ENCODE measurements around the gene HPSE2.
A peak's percentile ranks its signal among the peaks of the same experiment; 100 is the strongest.
"Not testable (repeated sequence)": the region's sequence is repeated elsewhere in the genome, so short reads cannot be mapped to it uniquely, and the experiment has no call there.

The HPSE2 gene

GRCh38 chr10:98915911-98916310 is 319.7 kb downstream of the HPSE2 start:
- no peak for DNase-seq

- no peak for DNase-seq
Measured at GRCh38 chr10:98910546-98910945, 325.1 kb downstream of the HPSE2 start.

GRCh38 chr10:98910048-98910447 is 325.6 kb downstream of the HPSE2 start:
- no peak for DNase-seq

DNA sequence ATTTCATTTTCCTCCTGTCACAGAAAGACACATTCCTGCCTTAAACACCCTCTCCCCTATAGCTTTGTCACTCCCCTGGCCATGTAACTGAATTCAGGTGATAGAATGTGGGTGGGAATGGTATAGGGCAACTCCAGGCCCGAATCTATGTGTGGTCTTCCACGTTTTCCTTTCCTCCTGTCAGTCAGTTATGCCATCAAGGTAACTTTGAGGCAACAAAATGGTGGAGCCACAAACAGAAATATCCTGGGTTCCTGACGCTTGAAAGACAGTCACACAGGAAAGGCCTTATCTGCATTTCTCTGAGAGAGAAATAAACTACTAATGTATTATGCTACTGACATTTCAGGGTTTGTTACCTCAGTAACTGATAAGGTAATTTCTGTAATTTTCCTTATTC is 326.8 kb downstream of the HPSE2 start:
- DNase-seq, result no peak

DNA sequence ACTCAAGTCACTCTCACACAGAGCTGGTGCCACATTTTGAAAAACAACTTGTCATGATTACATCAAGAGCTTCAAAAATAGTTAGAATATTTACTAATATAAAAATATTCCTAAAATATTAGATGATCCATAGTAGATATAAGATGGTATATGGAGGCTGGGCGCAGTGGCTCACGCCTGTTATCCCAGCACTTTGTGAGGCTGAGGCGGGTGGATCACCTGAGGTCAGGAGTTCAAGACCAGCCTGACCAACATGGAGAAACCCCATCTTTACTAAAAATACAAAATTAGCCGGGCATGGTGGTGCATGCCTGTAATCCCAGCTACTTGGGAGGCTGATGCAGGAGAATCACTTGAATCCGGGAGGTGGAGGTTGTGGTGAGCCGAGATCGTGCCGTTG is 327.4 kb downstream of the HPSE2 start:
- not testable (repeated sequence) for DNase-seq

DNA sequence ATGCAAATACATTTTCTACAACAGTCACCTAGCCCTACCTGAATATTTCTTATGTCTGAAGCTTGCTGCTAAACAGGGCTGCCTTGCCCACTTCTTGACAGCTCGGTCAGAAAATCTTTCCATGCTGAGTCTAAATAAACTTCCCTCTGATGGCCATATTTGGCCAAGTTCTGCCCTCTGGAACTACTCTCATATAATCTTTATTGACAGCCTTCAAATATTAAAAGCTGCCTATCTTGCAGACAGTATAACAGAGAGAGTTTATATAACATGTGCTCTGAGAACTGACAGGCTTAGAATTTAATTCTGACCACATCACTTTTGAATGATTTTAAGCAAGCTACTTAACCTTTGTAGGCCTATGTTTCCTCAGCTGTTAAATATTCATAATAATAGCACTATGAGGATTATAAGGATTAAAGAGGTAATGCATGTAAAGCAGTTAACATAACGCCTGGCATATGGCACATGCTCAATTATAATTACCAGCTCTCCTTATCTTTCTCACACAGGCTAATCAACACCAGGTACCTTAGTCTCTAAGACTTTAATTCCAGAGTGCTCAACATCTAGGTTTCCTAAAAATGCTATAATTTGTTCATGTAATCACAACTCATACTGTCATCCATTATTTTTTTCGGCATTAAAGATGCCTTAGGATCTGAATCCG is 334.1 kb downstream of the HPSE2 start:
- DNase-seq, result no peak

DNA sequence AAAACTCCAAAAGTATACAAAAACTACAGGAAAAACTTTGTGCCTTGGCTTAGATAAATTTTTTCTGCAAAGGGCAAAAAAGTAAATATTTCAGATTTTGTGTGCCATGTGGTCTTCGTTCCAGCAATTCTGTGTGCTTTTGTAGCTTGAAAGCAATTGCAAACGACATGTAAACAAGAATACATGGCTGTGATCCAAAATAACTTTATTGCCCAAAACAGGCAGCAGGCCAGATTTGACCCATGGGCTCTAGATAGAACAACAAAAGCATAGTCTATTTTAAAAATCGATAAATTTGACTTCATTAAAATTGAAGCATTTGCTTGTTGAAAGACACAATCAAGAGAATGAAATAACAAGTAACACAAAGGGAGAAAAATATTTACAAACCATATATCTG is 336.6 kb downstream of the HPSE2 start:
- DNase-seq, result no peak

GRCh38 chr10:98892523-98892922 is 343.1 kb downstream of the HPSE2 start:
- peak; percentile 25 for DNase-seq

- peak; percentile 90 for DNase-seq
Measured at GRCh38 chr10:98886686-98887085, 349.0 kb downstream of the HPSE2 start.

DNA sequence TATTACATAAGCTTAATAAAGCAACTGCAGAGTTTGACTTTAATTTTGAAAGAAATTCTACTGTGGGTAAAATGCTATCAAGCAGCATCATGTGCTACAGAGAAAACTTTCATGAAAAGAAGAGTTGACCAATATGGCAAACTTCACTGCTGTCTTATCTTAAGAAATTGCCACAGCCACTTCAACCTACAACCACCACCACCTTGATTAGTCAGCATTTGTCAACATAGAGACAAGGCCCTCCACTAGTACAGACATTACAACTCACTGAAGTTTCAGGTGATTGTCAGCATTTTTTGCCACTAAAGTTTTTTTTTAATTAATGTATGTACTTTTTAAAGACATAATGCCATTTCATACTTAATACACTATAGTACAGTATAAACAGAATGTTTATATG is 350.3 kb downstream of the HPSE2 start:
- DNase-seq, result no peak

- DNase-seq, result no peak
Measured at GRCh38 chr10:98881789-98882188, 353.9 kb downstream of the HPSE2 start.

GRCh38 chr10:98880971-98881370 is 354.7 kb downstream of the HPSE2 start:
- DNase-seq, result no peak

DNA sequence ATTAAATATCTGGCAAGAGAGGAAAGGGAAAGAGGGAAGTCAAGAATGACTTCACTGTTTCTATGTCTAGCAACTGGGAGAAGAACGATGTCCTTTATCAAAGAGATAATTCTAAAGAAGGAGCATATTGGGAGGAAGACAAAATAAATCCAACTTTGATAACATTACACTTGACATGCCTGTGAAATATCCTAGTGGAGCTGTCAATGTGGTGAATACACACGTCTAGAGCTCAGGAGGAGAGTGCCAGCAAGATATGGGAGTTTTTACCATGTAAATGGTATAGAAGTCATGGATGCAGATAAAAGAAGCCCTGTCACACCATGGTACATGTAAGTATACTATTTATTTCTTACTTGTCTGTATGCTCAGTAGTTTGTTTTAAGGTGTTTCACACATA is 356.7 kb downstream of the HPSE2 start:
- DNase-seq, result no peak

GRCh38 chr10:98878418-98878817 is 357.2 kb downstream of the HPSE2 start:
- DNase-seq, result no peak

DNA sequence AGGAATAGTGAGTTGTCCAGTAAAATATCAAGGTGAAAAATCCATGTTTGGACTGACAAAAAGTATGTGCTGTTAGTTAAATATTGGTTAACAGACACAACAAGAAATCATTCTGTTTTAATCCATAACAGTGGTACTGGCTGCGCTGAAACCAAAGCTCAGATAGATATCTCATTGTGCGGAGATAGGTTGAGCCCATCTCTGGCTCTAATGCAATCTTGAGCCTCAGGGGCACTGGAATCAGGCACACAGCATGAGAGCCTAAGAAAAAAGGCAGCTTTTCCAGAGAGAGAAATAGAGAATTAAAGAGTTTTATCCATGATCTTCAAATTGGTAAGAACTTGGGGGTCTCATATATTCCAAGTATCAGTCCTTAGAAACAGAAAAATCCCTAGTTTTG is 373.7 kb downstream of the HPSE2 start:
- no peak for DNase-seq

- DNase-seq, result no peak
Measured at GRCh38 chr10:98858525-98858924, 377.1 kb downstream of the HPSE2 start.

DNA sequence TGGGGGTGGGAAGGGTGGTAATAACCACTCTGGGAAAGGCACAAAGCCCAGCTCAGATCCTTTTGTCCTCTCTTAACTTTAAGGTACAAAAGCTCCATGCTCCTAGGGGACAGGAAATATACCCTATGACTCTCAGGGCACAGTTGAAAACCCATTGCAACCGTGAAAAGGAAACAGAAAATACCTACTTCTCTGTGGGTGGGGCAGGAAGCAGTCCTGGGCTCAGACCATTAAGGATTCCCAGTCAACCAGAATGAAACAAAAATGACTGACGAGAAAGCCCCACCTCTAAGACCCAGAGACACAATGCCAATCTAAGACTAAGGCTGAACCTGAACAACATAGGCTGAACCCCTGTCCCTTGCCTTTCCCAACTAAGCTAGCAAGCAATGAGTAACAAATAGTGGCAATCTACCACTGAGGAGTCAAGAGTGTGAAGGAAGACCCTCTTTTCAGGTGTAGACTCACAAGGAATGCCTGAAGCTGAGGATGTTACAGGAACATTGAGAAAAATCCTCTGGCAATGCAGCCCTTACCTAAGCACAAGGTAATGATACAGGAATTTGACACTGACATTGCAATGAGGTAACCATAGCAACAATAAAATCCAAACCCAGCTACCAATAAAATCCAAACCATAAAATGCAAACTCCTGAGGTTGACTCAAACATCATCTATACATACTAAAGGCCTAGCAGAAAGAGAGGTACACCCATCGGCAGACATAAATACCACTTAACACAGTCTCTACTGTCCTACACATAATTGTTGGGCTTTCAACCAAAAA is 380.1 kb downstream of the HPSE2 start:
- no peak for DNase-seq

GRCh38 chr10:98852686-98853085 is 383.0 kb downstream of the HPSE2 start:
- no peak for DNase-seq

GRCh38 chr10:98848361-98848760 is 387.3 kb downstream of the HPSE2 start:
- no peak for DNase-seq

DNA sequence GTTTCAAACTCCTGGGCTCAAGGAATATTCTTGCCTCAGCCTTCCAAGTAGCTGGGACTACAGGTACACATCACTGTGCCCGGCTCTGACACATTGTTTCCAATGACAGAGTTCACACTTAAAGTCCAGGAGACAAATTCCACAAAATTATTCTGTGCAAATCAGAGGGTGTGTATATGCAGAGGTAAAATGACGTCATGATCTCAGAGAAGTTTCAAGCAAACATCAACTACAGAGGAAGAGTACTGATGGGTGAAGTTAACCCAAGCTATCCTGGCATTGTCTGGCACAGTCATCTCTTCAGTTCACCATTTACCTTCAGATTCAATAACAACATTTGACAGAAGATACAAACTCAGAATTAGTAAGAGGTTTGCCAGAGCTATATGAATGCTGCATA is 388.9 kb downstream of the HPSE2 start:
- DNase-seq, result no peak

DNA sequence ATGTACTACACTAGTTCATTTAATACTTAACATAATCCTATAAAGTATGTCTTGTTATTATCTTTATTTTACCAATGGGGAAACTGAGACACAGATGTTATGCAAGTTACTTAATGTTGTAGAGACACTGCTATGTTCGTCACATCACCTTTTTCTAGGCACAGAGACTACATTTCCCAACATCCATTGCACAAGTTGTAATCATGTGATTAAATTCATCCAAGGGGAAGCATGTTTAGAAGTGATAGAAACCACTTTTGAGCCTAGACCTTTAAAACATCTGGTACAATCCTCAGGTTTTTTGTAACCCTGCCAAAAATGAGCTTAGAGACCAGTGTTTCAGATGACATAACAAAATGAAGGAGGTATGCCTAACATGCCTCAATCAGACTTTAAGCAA is 402.1 kb downstream of the HPSE2 start:
- no peak for DNase-seq

DNA sequence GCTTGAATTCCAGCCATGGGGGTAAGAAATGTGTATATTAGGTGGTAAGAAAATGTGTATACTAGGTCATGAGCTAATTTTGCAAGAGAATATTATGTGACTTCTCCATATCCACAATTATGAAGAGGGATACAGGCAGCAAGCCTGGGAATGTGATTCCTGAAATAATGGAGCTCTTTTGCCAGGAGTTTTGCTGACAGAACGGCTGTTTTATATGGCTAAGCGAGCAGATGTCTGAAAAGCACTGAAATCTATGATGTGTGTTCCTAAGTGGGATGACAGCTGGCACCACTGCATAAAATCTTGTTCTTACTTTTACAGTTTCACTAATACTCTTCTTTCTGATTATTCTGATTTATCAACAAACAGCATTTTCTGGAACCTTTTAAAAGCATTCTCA is 402.9 kb downstream of the HPSE2 start:
- DNase-seq, result no peak

DNA sequence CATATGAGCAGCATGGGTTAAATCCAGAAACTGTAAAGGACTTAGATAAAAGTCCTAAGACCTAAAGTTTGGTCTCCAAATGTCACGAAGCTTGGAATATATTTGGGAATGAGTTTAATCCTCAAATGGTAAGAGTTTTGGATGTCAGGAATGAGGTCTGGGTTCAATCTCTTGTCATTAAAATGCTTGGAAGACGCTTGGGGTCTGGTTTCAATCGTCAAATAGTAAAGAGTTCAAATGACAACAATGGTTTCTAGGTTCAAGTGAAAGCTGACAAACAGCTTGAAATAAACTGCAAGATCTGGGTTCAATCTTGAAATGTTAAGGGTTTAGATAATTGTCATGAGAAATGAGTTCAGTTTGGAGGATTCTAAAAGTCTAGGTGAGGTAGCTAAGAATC is 403.5 kb downstream of the HPSE2 start:
- DNase-seq, result no peak

DNA sequence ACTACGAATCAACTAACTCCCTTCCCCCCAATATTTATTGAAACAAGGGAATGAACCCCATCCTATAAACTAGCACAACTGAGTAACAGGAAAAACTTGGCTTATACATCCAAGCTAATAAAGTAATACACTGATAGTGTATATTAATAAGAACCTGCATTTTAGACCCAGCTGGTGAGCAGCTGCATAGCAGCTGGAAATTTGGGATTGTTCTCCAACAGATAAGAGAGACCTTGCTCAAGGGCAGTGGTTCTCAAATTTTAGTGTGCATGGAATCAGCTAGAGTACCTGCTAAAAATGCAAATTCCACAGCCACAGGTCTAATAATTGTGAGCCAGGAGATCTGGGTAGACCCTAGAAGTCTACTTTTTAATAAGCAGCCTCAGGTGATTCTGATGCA is 404.3 kb downstream of the HPSE2 start:
- DNase-seq, result no peak

DNA sequence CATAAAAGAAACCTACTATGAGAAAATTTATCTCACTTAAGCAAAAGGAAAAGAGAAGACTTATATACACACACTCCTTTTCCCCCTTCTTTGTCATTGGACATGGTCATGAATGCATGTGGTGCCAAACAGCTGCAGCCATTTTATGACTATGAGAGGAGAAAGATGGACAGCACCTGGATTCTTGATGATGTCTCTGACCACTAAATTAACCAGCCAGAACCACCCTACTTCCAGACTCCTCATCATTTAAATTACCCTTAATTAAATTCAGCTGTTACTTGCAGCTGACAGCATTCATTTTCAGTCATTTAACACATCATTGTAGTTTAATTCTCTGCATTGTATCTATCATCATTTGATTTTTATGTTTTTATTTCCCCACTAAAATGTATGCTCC is 409.9 kb downstream of the HPSE2 start:
- no peak for DNase-seq

Data from MV-4-11 (cell line).